ENCODE measurements around the gene CD37. TPM values are rescaled to one million over a fixed set of nuclear protein-coding genes. Genes with fewer than 3 reads are reported as not detected.

The CD37 gene
- total RNA-seq, 3 donors from 2014 or later = 2.9 to 19.7 (median 15.4) TPM

DNA sequence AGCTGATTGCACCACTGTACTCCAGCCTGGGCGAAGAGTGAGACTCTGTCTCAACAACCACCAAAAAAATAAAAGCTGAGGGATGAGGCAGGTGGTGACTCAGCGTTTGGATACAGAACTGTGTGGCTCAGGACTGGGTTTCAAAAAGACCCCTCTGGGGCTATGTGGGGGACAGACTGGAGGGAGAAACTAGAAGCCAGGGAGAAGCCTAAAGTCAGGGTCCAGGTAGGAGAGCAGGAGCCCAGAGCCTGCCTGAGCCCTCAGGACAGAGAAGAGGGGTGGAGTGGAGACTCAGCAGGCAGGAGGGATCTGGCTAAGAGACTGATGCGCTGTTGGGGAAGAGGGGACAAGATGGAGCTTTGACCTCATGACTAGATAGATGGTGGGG, 1.8 kb upstream of the CD37 start:
- no peak overlapping the region for H3K27ac ChIP-seq
- no peaks in the 10 kb centered on the region for H3K9me3 ChIP-seq
- peak in 1 of 2 donors; percentile 13 for DNase-seq (ENCODE audit: low spot score in 2 of 2)
- H3K36me3 ChIP-seq = no peaks in the 10 kb centered on the region
- no peak overlapping the region for H3K4me3 ChIP-seq
- H3K4me1 ChIP-seq = peaks cover 0 to under 1% of the 10 kb centered on the region in 2 donors
- TF ChIP-seq POLR2A (IDR thresholded peaks at IDR 0.05) = no peak
- no peak for TF ChIP-seq CTCF (IDR thresholded peaks at IDR 0.05)
- no peak for TF ChIP-seq POLR2AphosphoS5 (IDR thresholded peaks at IDR 0.05)
- no peaks in the 10 kb centered on the region for H3K27me3 ChIP-seq
- intact Hi-C loops (cut with DNase I; ENCODE audit: low total_unique reads) = no loop called here

DNA sequence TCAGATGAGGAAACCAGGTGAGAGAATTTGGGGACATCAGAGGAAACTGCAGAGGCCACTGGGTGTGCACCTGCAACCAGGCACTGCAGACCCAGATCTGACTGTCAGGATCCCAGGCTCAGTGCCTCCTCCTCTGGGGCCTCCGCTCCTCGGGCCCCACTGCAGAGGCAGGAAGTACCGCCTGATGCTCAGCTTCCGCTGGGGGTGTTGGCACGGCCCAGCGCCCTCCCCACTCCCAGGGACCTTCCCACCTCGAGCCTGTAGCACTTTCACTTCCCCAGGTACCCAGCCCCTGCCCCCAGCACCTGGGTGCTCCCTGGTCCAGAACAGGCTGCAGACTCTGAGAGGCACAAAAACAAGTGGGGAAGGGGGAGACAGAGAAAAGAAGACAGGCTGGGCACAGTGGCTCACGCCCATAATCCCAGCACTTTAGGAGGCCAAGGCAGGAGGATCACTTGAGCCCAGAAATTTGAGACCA, 1.4 kb upstream of the CD37 start:
- H3K27ac ChIP-seq = no peak overlapping the region
- no peaks in the 10 kb centered on the region for H3K36me3 ChIP-seq
- no peak overlapping the region for H3K4me3 ChIP-seq
- no peaks in the 10 kb centered on the region for H3K27me3 ChIP-seq
- no peak for TF ChIP-seq CTCF (IDR thresholded peaks at IDR 0.05)
- no peak for TF ChIP-seq POLR2A (IDR thresholded peaks at IDR 0.05)
- no peak for TF ChIP-seq POLR2AphosphoS5 (IDR thresholded peaks at IDR 0.05)
- DNase-seq (ENCODE audit: low spot score in 2 of 2) = peak; percentile 15 to 34
- peaks cover 0 to 5% of the 10 kb centered on the region in 2 donors for H3K4me1 ChIP-seq
- intact Hi-C loops (cut with DNase I; ENCODE audit: low total_unique reads) = no loop called here
- H3K9me3 ChIP-seq = no peaks in the 10 kb centered on the region

GRCh38 chr19:49335784-49336481, 727 bp downstream of the CD37 start:
- intact Hi-C loops (cut with DNase I; ENCODE audit: low total_unique reads) = no loop called here
- Histone ChIP-seq H3K4me1 (peaks cover 0 to 6% of the 10 kb centered on the region in 2 donors), H3K9me3 (no peaks in the 10 kb centered on the region), H3K27ac (no peak overlapping the region), H3K4me3 (peak overlapping the region; percentile 14 to 43 (median 27)), H3K27me3 (no peaks in the 10 kb centered on the region), H3K36me3 (no peaks in the 10 kb centered on the region)
- no peak for TF ChIP-seq POLR2AphosphoS5 (IDR thresholded peaks at IDR 0.05)
- TF ChIP-seq POLR2A (IDR thresholded peaks at IDR 0.05) = no peak
- TF ChIP-seq CTCF (IDR thresholded peaks at IDR 0.05) = no peak
- DNase-seq (ENCODE audit: low spot score in 2 of 2) = peak; percentile 15 to 38

- Histone ChIP-seq H3K4me3 (no peak overlapping the region), H3K4me1 (peaks cover 0 to 6% of the 10 kb centered on the region in 2 donors), H3K27ac (no peak overlapping the region), H3K36me3 (no peaks in the 10 kb centered on the region), H3K27me3 (no peaks in the 10 kb centered on the region), H3K9me3 (no peaks in the 10 kb centered on the region)
- DNase-seq (ENCODE audit: low spot score in 2 of 2) = peak; percentile 13 to 40
- TF ChIP-seq CTCF (IDR thresholded peaks at IDR 0.05) (no peak), POLR2AphosphoS5 (IDR thresholded peaks at IDR 0.05) (no peak), POLR2A (IDR thresholded peaks at IDR 0.05) (no peak)
- intact Hi-C loops (cut with DNase I; ENCODE audit: low total_unique reads) = no loop called here
Observed at GRCh38 chr19:49336482-49337266, 1.5 kb downstream of the CD37 start.

All from breast epithelium (tissue), 4 donors.